HepG2 (cell line): Measurements from ENCODE around the gene QSOX1. TPM values are rescaled to one million over a fixed set of nuclear protein-coding genes. Genes with fewer than 3 reads are reported as not detected.

Experiments used
- DNMT1 ChIP-seq: sonication (generic); formaldehyde crosslinking; IDR thresholded peaks from 2 replicates; pipeline ENCODE4 v1.5.1; 2020; ENCODE audit warnings: mild to moderate bottlenecking, missing genetic modification reagents
- FOSL1 ChIP-seq: sonication (generic); formaldehyde crosslinking; IDR thresholded peaks from 2 replicates; pipeline ENCODE4 v1.9.0; 2021; ENCODE audit warnings: missing genetic modification reagents, borderline replicate concordance
- FOXA3 ChIP-seq: IDR thresholded peaks from 2 replicates; pipeline ENCODE4 v1.6.1; 2016; ENCODE audit warnings: missing genetic modification reagents, missing compliant biosample characterization
- GABPA ChIP-seq, 2 experiments: IDR thresholded peaks; 2 replicates each; pipeline ENCODE4 v1.6.1; 2011 to 2016; ENCODE audit warnings: low read depth in 2 of 2, low read length in 1 of 2, missing biosample characterization in 1 of 2, missing genetic modification characterization in 1 of 2
- HMGA1 ChIP-seq: sonication (generic); formaldehyde crosslinking; conservative IDR thresholded peaks from 2 replicates; pipeline ENCODE4 v1.4.0; 2020; ENCODE audit warnings: missing genetic modification reagents
- HNF4G ChIP-seq, 2 experiments: sonication (generic) in 1 of 2; formaldehyde crosslinking in 1 of 2; IDR thresholded peaks; 2 replicates each; pipeline versions ENCODE4 v1.4.0 to v1.6.1; 2011 to 2020; ENCODE audit warnings: borderline replicate concordance in 2 of 2, low read depth in 2 of 2, mild to moderate bottlenecking in 2 of 2, low read length in 1 of 2, missing genetic modification reagents in 1 of 2, moderate library complexity in 1 of 2
- MXI1 ChIP-seq: IDR thresholded peaks from 3 replicates; pipeline ENCODE4 v1.6.1; 2012; ENCODE audit warnings: low read depth, low read length, inconsistent platforms, borderline replicate concordance
- NBN ChIP-seq: fragments of 450-650 bp; conservative IDR thresholded peaks from 2 replicates; pipeline ENCODE4 v1.6.1; 2017
- PITX1 ChIP-seq: sonication (generic); formaldehyde crosslinking; IDR thresholded peaks from 2 replicates; pipeline ENCODE4 v1.5.1; 2020; ENCODE audit warnings: mild to moderate bottlenecking, missing genetic modification reagents
- RNF2 ChIP-seq: fragments of 450-650 bp; conservative IDR thresholded peaks from 2 replicates; pipeline ENCODE4 v1.6.1; 2016; ENCODE audit warnings: low read depth
- SNAPC2 ChIP-seq: sonication (generic); formaldehyde crosslinking; IDR thresholded peaks from 2 replicates; pipeline ENCODE4 v1.8.1; 2022; ENCODE audit warnings: mild to moderate bottlenecking, missing genetic modification reagents
- SNRNP70 ChIP-seq: fragments of 200-400 bp; formaldehyde crosslinking; IDR thresholded peaks from 2 replicates; pipeline ENCODE4 v1.6.1; 2017; ENCODE audit warnings: mild to moderate bottlenecking, low read depth, low read length, moderate library complexity
- ZNF224 ChIP-seq: sonication (generic); formaldehyde crosslinking; IDR thresholded peaks from 2 replicates; pipeline ENCODE4 v1.5.0; 2020; ENCODE audit warnings: mild to moderate bottlenecking, missing genetic modification reagents
- ZNF460 ChIP-seq: sonication (generic); formaldehyde crosslinking; IDR thresholded peaks from 2 replicates; pipeline ENCODE4 v1.5.1; 2020; ENCODE audit warnings: missing genetic modification reagents, mild to moderate bottlenecking, borderline replicate concordance
- ZNF589 ChIP-seq: sonication (generic); formaldehyde crosslinking; conservative IDR thresholded peaks from 2 replicates; pipeline ENCODE4 v1.8.0; 2022; ENCODE audit warnings: mild to moderate bottlenecking, moderate library complexity, missing genetic modification reagents
- ZNF616 ChIP-seq: sonication (generic); formaldehyde crosslinking; IDR thresholded peaks from 2 replicates; pipeline ENCODE4 v1.5.0; 2020; ENCODE audit warnings: low read depth, mild to moderate bottlenecking, missing genetic modification reagents
- ZNF652 ChIP-seq: IDR thresholded peaks from 2 replicates; pipeline ENCODE4 v1.6.1; 2016; ENCODE audit warnings: low read depth, borderline replicate concordance
- ZNF772 ChIP-seq: sonication (generic); formaldehyde crosslinking; IDR thresholded peaks from 2 replicates; pipeline ENCODE4 v1.5.0; 2020; ENCODE audit warnings: mild to moderate bottlenecking, missing genetic modification reagents
- ZNF777 ChIP-seq: sonication (generic); formaldehyde crosslinking; IDR thresholded peaks from 2 replicates; pipeline ENCODE4 v1.4.0; 2020; ENCODE audit warnings: missing genetic modification reagents
- polyA plus RNA-seq, 8 experiments: library from polyadenylated mRNA; depleted of rRNA in 3 of 8; stranded (reverse) in 7 of 8; unstranded in 1 of 8; fragments of >200 nt; fragmentation: Illumina TruSeq in 4 of 8; extraction: Trizol in 4 of 8; gene quantifications; 2 replicates each; pipeline versions ENCODE4 v1.2.1 to v1.2.3, GENCODE V29; 2011 to 2016; ENCODE audit warnings: low read depth in 4 of 8, missing spikeins in 1 of 8, mixed read lengths in 1 of 8; ENCODE audit not compliant: insufficient read depth in 1 of 8
- total RNA-seq, 5 experiments: library from RNA; depleted of rRNA; stranded (reverse); fragments of >200 nt; fragmentation: Illumina TruSeq; extraction: Trizol; gene quantifications; 2 replicates each; pipeline ENCODE4 v1.2.3, GENCODE V29; 2016; ENCODE audit warnings: low read depth in 1 of 5
- TF ChIP-seq, protein P1 (sequence below): sonication (generic); formaldehyde crosslinking; IDR thresholded peaks from 2 replicates; pipeline ENCODE4 v1.5.1; 2020; ENCODE audit warnings: mild to moderate bottlenecking, missing genetic modification reagents, moderate library complexity
- TF ChIP-seq, protein P2 (sequence below): sonication (generic); formaldehyde crosslinking; IDR thresholded peaks from 2 replicates; pipeline ENCODE4 v1.9.0; 2022; ENCODE audit warnings: missing genetic modification reagents, mild to moderate bottlenecking, borderline replicate concordance
- TF ChIP-seq, protein P3 (sequence below): sonication (generic); formaldehyde crosslinking; IDR thresholded peaks from 2 replicates; pipeline ENCODE4; 2020; ENCODE audit warnings: missing genetic modification reagents, mild to moderate bottlenecking, borderline replicate concordance
- TF ChIP-seq, protein P4 (sequence below): sonication (generic); formaldehyde crosslinking; IDR thresholded peaks from 2 replicates; pipeline ENCODE4 v1.4.0; 2020; ENCODE audit warnings: missing genetic modification reagents

The QSOX1 gene
- total and polyA plus RNA-seq, 2 of the 13 experiments (the other 11 are each of a cell fraction or from before 2014, with no cell fraction given): 6.8 to 40.2 TPM

DNA sequence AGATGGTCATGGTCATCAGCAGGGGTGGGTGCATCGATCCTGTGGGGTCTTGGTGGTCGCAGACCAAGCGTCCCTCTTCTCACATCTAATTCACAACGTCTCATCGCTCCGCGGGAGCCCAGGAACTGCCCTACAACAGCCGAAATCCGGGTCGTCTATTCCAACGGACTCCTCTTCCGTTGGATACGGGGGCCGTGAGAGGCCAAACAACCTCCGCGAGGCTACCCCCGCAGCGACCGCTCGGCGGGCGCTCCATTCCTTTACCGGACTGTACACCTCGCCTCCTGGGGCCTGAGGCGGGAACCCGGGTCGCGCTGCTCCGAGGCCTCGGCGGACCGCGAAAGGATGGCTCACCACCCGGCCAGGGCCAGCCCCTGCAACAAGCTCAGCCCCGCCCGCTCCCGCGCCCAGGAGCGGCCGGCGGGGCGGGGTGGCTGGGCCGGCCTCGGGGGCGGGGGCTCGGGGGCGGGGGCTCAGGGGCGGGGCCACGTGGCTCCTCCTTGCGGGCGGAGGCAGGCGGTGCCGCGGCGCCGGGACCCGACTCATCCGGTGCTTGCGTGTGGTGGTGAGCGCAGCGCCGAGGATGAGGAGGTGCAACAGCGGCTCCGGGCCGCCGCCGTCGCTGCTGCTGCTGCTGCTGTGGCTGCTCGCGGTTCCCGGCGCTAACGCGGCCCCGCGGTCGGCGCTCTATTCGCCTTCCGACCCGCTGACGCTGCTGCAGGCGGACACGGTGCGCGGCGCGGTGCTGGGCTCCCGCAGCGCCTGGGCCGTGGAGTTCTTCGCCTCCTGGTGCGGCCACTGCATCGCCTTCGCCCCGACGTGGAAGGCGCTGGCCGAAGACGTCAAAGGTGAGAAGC, at the start of gene QSOX1 (continued):
- TF ChIP-seq, protein P1, sequence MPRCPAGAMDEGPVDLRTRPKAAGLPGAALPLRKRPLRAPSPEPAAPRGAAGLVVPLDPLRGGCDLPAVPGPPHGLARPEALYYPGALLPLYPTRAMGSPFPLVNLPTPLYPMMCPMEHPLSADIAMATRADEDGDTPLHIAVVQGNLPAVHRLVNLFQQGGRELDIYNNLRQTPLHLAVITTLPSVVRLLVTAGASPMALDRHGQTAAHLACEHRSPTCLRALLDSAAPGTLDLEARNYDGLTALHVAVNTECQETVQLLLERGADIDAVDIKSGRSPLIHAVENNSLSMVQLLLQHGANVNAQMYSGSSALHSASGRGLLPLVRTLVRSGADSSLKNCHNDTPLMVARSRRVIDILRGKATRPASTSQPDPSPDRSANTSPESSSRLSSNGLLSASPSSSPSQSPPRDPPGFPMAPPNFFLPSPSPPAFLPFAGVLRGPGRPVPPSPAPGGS (CRISPR knock-in tag): no peak
- TF ChIP-seq HNF4G (IDR thresholded peaks at IDR 0.05; ENCODE audit: borderline replicate concordance, low read depth, low read length) (no peak), HNF4G (CRISPR knock-in tag; IDR thresholded peaks at IDR 0.05; ENCODE audit: borderline replicate concordance, low read depth) (no peak), SNAPC2 (CRISPR knock-in tag) (no peak), ZNF589 (CRISPR knock-in tag) (peak; percentile 57; the same call in 1 of the 2 replicates), FOSL1 (no peak), MXI1 (peak; percentile 57; the same call in 1 of the 3 replicates), ZNF460 (CRISPR knock-in tag) (no peak), DNMT1 (0 out of 2 replicates have a peak, but pooled peaks have one; percentile 4), ZNF772 (CRISPR knock-in tag) (peak; percentile 46; the same call in 1 of the 2 replicates), HMGA1 (CRISPR knock-in tag) (no peak), ZNF616 (no peak), ZNF224 (CRISPR knock-in tag) (0 out of 2 replicates have a peak, but pooled peaks have one; percentile 60), ZNF652 (CRISPR knock-in tag) (no peak), ZNF777 (CRISPR knock-in tag) (peak; percentile 87), PITX1 (CRISPR knock-in tag) (no peak), FOXA3 (CRISPR knock-in tag) (0 out of 2 replicates have a peak, but pooled peaks have one; percentile 4), RNF2 (peak; percentile 59; the same call in 1 of the 2 replicates), SNRNP70 (no peak), GABPA (IDR thresholded peaks at IDR 0.05; ENCODE audit: low read depth, low read length) (no peak), GABPA (CRISPR knock-in tag; IDR thresholded peaks at IDR 0.05; ENCODE audit: low read depth) (peak; percentile 75), NBN (no peak)
- TF ChIP-seq, protein P2, sequence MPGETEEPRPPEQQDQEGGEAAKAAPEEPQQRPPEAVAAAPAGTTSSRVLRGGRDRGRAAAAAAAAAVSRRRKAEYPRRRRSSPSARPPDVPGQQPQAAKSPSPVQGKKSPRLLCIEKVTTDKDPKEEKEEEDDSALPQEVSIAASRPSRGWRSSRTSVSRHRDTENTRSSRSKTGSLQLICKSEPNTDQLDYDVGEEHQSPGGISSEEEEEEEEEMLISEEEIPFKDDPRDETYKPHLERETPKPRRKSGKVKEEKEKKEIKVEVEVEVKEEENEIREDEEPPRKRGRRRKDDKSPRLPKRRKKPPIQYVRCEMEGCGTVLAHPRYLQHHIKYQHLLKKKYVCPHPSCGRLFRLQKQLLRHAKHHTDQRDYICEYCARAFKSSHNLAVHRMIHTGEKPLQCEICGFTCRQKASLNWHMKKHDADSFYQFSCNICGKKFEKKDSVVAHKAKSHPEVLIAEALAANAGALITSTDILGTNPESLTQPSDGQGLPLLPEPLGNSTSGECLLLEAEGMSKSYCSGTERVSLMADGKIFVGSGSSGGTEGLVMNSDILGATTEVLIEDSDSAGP (CRISPR knock-in tag): peak; percentile 40; the same call in 1 of the 2 replicates
- TF ChIP-seq, protein P3, sequence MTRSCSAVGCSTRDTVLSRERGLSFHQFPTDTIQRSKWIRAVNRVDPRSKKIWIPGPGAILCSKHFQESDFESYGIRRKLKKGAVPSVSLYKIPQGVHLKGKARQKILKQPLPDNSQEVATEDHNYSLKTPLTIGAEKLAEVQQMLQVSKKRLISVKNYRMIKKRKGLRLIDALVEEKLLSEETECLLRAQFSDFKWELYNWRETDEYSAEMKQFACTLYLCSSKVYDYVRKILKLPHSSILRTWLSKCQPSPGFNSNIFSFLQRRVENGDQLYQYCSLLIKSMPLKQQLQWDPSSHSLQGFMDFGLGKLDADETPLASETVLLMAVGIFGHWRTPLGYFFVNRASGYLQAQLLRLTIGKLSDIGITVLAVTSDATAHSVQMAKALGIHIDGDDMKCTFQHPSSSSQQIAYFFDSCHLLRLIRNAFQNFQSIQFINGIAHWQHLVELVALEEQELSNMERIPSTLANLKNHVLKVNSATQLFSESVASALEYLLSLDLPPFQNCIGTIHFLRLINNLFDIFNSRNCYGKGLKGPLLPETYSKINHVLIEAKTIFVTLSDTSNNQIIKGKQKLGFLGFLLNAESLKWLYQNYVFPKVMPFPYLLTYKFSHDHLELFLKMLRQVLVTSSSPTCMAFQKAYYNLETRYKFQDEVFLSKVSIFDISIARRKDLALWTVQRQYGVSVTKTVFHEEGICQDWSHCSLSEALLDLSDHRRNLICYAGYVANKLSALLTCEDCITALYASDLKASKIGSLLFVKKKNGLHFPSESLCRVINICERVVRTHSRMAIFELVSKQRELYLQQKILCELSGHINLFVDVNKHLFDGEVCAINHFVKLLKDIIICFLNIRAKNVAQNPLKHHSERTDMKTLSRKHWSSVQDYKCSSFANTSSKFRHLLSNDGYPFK (CRISPR knock-in tag): 0 out of 2 replicates have a peak, but pooled peaks have one; percentile 33
- TF ChIP-seq, protein P4, sequence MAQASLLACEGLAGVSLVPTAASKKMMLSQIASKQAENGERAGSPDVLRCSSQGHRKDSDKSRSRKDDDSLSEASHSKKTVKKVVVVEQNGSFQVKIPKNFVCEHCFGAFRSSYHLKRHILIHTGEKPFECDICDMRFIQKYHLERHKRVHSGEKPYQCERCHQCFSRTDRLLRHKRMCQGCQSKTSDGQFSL (CRISPR knock-in tag): no peak
